Measurements from ENCODE around the gene GMPPB.
A peak's percentile ranks its signal among the peaks of the same experiment; 100 is the strongest.

GMPPB gene

GRCh38 chr3:49706456-49707112 lies 17.2 kb downstream of the GMPPB start:
- TF ChIP-seq CTCF (IDR thresholded peaks at IDR 0.05; ENCODE audit: low read length, missing control alignments): no peak
- H3K4me3 ChIP-seq (replicated peaks; ENCODE audit: low read depth, low read length): no peak overlapping the region
- DNase-seq (ENCODE audit: low read depth): no peak

- H3K4me3 ChIP-seq (replicated peaks; ENCODE audit: low read depth, low read length): no peak overlapping the region
- no peak for DNase-seq (ENCODE audit: low read depth)
- TF ChIP-seq CTCF (IDR thresholded peaks at IDR 0.05; ENCODE audit: low read length, missing control alignments): no peak
Observed at GRCh38 chr3:49705390-49705960, 18.3 kb downstream of the GMPPB start.

GRCh38 chr3:49704629-49705028 lies 19.1 kb downstream of the GMPPB start:
- no peak overlapping the region for H3K4me3 ChIP-seq (replicated peaks; ENCODE audit: low read depth, low read length)
- no peak for TF ChIP-seq CTCF (IDR thresholded peaks at IDR 0.05; ENCODE audit: low read length, missing control alignments)
- no peak for DNase-seq (ENCODE audit: low read depth)

GRCh38 chr3:49703956-49704355 lies 19.8 kb downstream of the GMPPB start:
- H3K4me3 ChIP-seq (replicated peaks; ENCODE audit: low read depth, low read length): no peak overlapping the region
- TF ChIP-seq CTCF (IDR thresholded peaks at IDR 0.05; ENCODE audit: low read length, missing control alignments): no peak
- DNase-seq (ENCODE audit: low read depth): no peak

GRCh38 chr3:49703443-49703927 lies 20.3 kb downstream of the GMPPB start:
- no peak overlapping the region for H3K4me3 ChIP-seq (replicated peaks; ENCODE audit: low read depth, low read length)
- DNase-seq (ENCODE audit: low read depth): peak; percentile 74
- TF ChIP-seq CTCF (IDR thresholded peaks at IDR 0.05; ENCODE audit: low read length, missing control alignments): peak; percentile 91

- DNase-seq (ENCODE audit: low read depth): no peak
- no peak for TF ChIP-seq CTCF (IDR thresholded peaks at IDR 0.05; ENCODE audit: low read length, missing control alignments)
- H3K4me3 ChIP-seq (replicated peaks; ENCODE audit: low read depth, low read length): no peak overlapping the region
Observed at GRCh38 chr3:49702672-49703071, 21.1 kb downstream of the GMPPB start.
